SK-N-SH (cell line): Measurements from ENCODE around the gene CTNNB1. TPM values are rescaled to one million over a fixed set of nuclear protein-coding genes. Genes with fewer than 3 reads are reported as not detected.

Source experiments
- CTCF ChIA-PET: fragments of 300-600, 350-600 bp; formaldehyde crosslinking; extraction: SDS; loops from one replicate; lab custom pipeline; 2021; lab: Yijun Ruan, JAX
- POLR2A ChIA-PET: fragments of 350-600 bp; sonication (Branson Sonifier 250); formaldehyde crosslinking; extraction: SDS; loops from one replicate; lab custom pipeline; 2020; ENCODE audit warnings: antibody characterized with exemption, inconsistent platforms; lab: Yijun Ruan, JAX
- DNase-seq: peaks from one replicate; pipeline ENCODE4 v3.0.0; 2012
- H2AFZ ChIP-seq: fragments of 200-600 bp; sonication (generic); 2 replicates; pipeline ENCODE4 v1.8.1; 2016; ENCODE audit warnings: antibody characterized with exemption, mild to moderate bottlenecking, low read depth
- H3F3A ChIP-seq: fragments of 200-600 bp; sonication (generic); replicated peaks from 2 replicates; pipeline ENCODE3; 2016; ENCODE audit warnings: antibody characterized with exemption, mild to moderate bottlenecking; ENCODE audit not compliant: insufficient read depth
- H3K27ac ChIP-seq, 2 experiments: fragments of 200-500 bp in 1 of 2; fragments of 200-600 bp in 1 of 2; sonication (Bioruptor generic) in 1 of 2; sonication (generic), shearing (Covaris generic) in 1 of 2; 2 replicates each; pipeline versions ENCODE4 v1.5.1 to v1.6.1; 2014 to 2016; ENCODE audit warnings: low read depth in 2 of 2, inconsistent platforms in 1 of 2, low read length in 1 of 2, mild to moderate bottlenecking in 1 of 2, mixed read lengths in 1 of 2
- H3K27me3 ChIP-seq: fragments of 200-600 bp; sonication (generic), shearing (Covaris generic); 2 replicates; pipeline ENCODE4 v1.6.1; 2016; ENCODE audit warnings: mixed run types; ENCODE audit not compliant: insufficient read depth
- H3K36me3 ChIP-seq, 2 experiments: fragments of 200-500 bp in 1 of 2; fragments of 200-600 bp in 1 of 2; sonication (Bioruptor generic) in 1 of 2; sonication (generic) in 1 of 2; replicated peaks in 1 of 2; 2 replicates each; pipeline versions ENCODE3 to v1.5.1; 2014 to 2016; ENCODE audit warnings: low read length in 1 of 2, mild to moderate bottlenecking in 1 of 2; ENCODE audit not compliant: insufficient read depth in 2 of 2, control insufficient read depth in 1 of 2
- H3K4me1 ChIP-seq, 2 experiments: fragments of 200-500 bp in 1 of 2; fragments of 200-600 bp in 1 of 2; sonication (Bioruptor generic) in 1 of 2; sonication (generic), shearing (Covaris generic) in 1 of 2; 2 replicates each; pipeline versions ENCODE4 v1.5.1 to v1.6.1; 2014 to 2016; ENCODE audit warnings: low read depth in 1 of 2, low read length in 1 of 2, mixed run types in 1 of 2; ENCODE audit not compliant: insufficient read depth in 2 of 2, control insufficient read depth in 1 of 2
- H3K4me2 ChIP-seq: fragments of 200-600 bp; sonication (generic), shearing (Covaris generic); 2 replicates; pipeline ENCODE4 v1.6.1; 2017; ENCODE audit warnings: mixed run types
- H3K4me3 ChIP-seq, 2 experiments: fragments of 200-500 bp in 1 of 2; fragments of 200-600 bp in 1 of 2; sonication (Bioruptor generic) in 1 of 2; sonication (generic), shearing (Covaris generic) in 1 of 2; 2 replicates each; pipeline versions ENCODE4 v1.5.1 to v1.8.1; 2014 to 2016; ENCODE audit warnings: low read depth in 2 of 2, inconsistent platforms in 1 of 2, low read length in 1 of 2, mild to moderate bottlenecking in 1 of 2, mixed read lengths in 1 of 2, moderate library complexity in 1 of 2
- H3K79me2 ChIP-seq: fragments of 200-600 bp; sonication (generic); 2 replicates; pipeline ENCODE4 v1.8.1; 2017; ENCODE audit warnings: mild to moderate bottlenecking; ENCODE audit not compliant: insufficient read depth
- H3K9ac ChIP-seq: fragments of 200-600 bp; sonication (generic); 2 replicates; pipeline ENCODE4 v1.6.1; 2017; ENCODE audit warnings: mixed run types
- H3K9me2 ChIP-seq: fragments of 200-600 bp; sonication (generic); 2 replicates; pipeline ENCODE4 v1.6.1; 2017; ENCODE audit warnings: mixed run types
- H3K9me3 ChIP-seq: fragments of 200-600 bp; sonication (generic); 2 replicates; pipeline ENCODE4 v1.6.1; 2017; ENCODE audit warnings: mixed run types, mild to moderate bottlenecking, moderate library complexity
- H4K20me1 ChIP-seq: fragments of 200-600 bp; sonication (generic); 2 replicates; pipeline ENCODE4 v1.6.1; 2017; ENCODE audit warnings: mild to moderate bottlenecking, mixed run types; ENCODE audit not compliant: insufficient read depth
- CHD2 ChIP-seq: fragments of 150-350 bp; IDR thresholded peaks from 2 replicates; pipeline ENCODE4 v1.6.1; 2018; ENCODE audit warnings: low read length; ENCODE audit not compliant: partially characterized antibody
- ELF1 ChIP-seq: IDR thresholded peaks from 2 replicates; pipeline ENCODE4 v1.4.0; 2012
- EP300 ChIP-seq, 2 experiments: IDR thresholded peaks; 2 replicates each; pipeline versions ENCODE4 v1.4.0 to v1.6.1; 2012; ENCODE audit warnings: borderline replicate concordance in 1 of 2, low read depth in 1 of 2, low read length in 1 of 2
- MAX ChIP-seq: IDR thresholded peaks from 2 replicates; pipeline ENCODE4 v1.4.0; 2012; ENCODE audit warnings: low read depth
- PBX3 ChIP-seq: IDR thresholded peaks from 2 replicates; pipeline ENCODE4; 2012
- POLR2AphosphoS5 ChIP-seq: IDR thresholded peaks from 2 replicates; pipeline ENCODE4 v1.6.1; 2012; ENCODE audit warnings: low read depth, low read length
- RCOR1 ChIP-seq: fragments of 150-350 bp; IDR thresholded peaks from 2 replicates; pipeline ENCODE4 v1.6.1; 2017; ENCODE audit warnings: antibody characterized with exemption, low read length
- SIN3A ChIP-seq: IDR thresholded peaks from 2 replicates; pipeline ENCODE4 v1.6.1; 2012; ENCODE audit warnings: low read depth, mild to moderate bottlenecking, low read length, moderate library complexity, borderline replicate concordance
- TAF1 ChIP-seq: IDR thresholded peaks from 2 replicates; pipeline ENCODE4 v1.6.1; 2012; ENCODE audit warnings: low read depth, mild to moderate bottlenecking, low read length, moderate library complexity, borderline replicate concordance
- YY1 ChIP-seq: IDR thresholded peaks from 2 replicates; pipeline ENCODE4 v1.4.0; 2012; ENCODE audit warnings: low read depth, mild to moderate bottlenecking
- WGBS: methylation state at CpG from one replicate; pipeline ENCODE4 v1.1.6; 2017; ENCODE audit warnings: low lambda C conversion rate; 5-methylcytosine and 5-hydroxymethylcytosine counted together
- polyA plus RNA-seq, 3 experiments: library from polyadenylated mRNA; depleted of rRNA; stranded (reverse); fragments of >200 nt; gene quantifications; 2 replicates each; pipeline ENCODE4 v1.2.3, GENCODE V29; 2012
- TF ChIP-seq, protein P1 (sequence below): fragments of 150-350 bp; IDR thresholded peaks from 2 replicates; pipeline ENCODE4 v1.6.1; 2017; ENCODE audit warnings: antibody characterized with exemption, low read length, low read depth, borderline replicate concordance

Gene CTNNB1
- polyA plus RNA-seq, 1 of the 3 experiments (the other 2 are of a cell fraction), result 178 TPM

GRCh38 chr3:41196499-41197410 is 2.5 kb upstream of the CTNNB1 start:
- ChIA-PET CTCF (interaction anchor here (1.3 kb wide), 1 partner anchor 612 kb away, joined by 4 read pairs; no protein-coding TSS in a partner anchor), POLR2A (no interaction called here)
- Histone ChIP-seq H3K27me3 (peaks cover 4% of the 10 kb centered on the region; the same call in 1 of the 2 replicates), H3K9me2 (no peaks in the 10 kb centered on the region), H3K4me3 (no peak overlapping the region), H3K9me3 (no peaks in the 10 kb centered on the region), H3K36me3 (no peaks in the 10 kb centered on the region), H4K20me1 (peaks cover 18% of the 10 kb centered on the region), H3F3A (no peaks in the 10 kb centered on the region), H3K4me1 (peaks cover 0 to 5% of the 10 kb centered on the region in 2 experiments; a peak in 2 of 4 replicates), H3K27ac (no peak overlapping the region), H2AFZ (no peak overlapping the region), H3K79me2 (peaks cover 26% of the 10 kb centered on the region), H3K9ac (no peak overlapping the region), H3K4me2 (no peak overlapping the region)
- DNase-seq, result no peak
- 78% methylated on average over 9 of the region's 9 CpGs for WGBS
- no peak for TF ChIP-seq TAF1
- TF ChIP-seq YY1, result no peak
- no peak for TF ChIP-seq CHD2
- TF ChIP-seq, protein P1, sequence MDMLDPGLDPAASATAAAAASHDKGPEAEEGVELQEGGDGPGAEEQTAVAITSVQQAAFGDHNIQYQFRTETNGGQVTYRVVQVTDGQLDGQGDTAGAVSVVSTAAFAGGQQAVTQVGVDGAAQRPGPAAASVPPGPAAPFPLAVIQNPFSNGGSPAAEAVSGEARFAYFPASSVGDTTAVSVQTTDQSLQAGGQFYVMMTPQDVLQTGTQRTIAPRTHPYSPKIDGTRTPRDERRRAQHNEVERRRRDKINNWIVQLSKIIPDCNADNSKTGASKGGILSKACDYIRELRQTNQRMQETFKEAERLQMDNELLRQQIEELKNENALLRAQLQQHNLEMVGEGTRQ, result no peak
- TF ChIP-seq EP300 (IDR thresholded peaks at IDR 0.05; ENCODE audit: borderline replicate concordance in 1 of 2, low read depth in 1 of 2, low read length in 1 of 2), result peak in 1 of 2 experiments; percentile 25; a peak in 1 of 4 replicates

- no peaks in the 10 kb centered on the region for H3K9me3 ChIP-seq
- no peaks in the 10 kb centered on the region for H3K36me3 ChIP-seq
- no peak overlapping the region for H3K4me2 ChIP-seq
- no peaks in the 10 kb centered on the region for H3F3A ChIP-seq
- no peaks in the 10 kb centered on the region for H3K9me2 ChIP-seq
- peaks cover 31% of the 10 kb centered on the region for H4K20me1 ChIP-seq
- H3K4me3 ChIP-seq, result no peak overlapping the region
- DNase-seq, result no peak
- WGBS, result 82% methylated on average over 7 of the region's 7 CpGs
- peaks cover 4% of the 10 kb centered on the region; the same call in 1 of the 2 replicates for H3K27me3 ChIP-seq
- H3K79me2 ChIP-seq, result peaks cover 39% of the 10 kb centered on the region
- H3K27ac ChIP-seq, result no peak overlapping the region
- POLR2A ChIA-PET, result interaction anchor here (1.4 to 2.8 kb wide), 4 partner anchors 26 to 614 kb away, joined by 3 to 34 read pairs (median 4); no protein-coding TSS in a partner anchor
- no peak overlapping the region for H2AFZ ChIP-seq
- CTCF ChIA-PET, result interaction anchor here (2.0 to 6.5 kb wide), 2 partner anchors 9 to 614 kb away, joined by 4 to 61 read pairs; no protein-coding TSS in a partner anchor
- no peak overlapping the region for H3K9ac ChIP-seq
- no peak for TF ChIP-seq RCOR1
- TF ChIP-seq, protein P1, result no peak
- TF ChIP-seq POLR2AphosphoS5, result no peak
- TF ChIP-seq SIN3A, result no peak
- TF ChIP-seq ELF1, result no peak
- no peak for TF ChIP-seq MAX
- no peak for TF ChIP-seq PBX3
- TF ChIP-seq, all 33 proteins: peak for 0
- peaks cover 8 to 9% of the 10 kb centered on the region in 2 experiments; a peak in 2 of 4 replicates for H3K4me1 ChIP-seq
These were observed 1.3 kb upstream of the CTNNB1 start for GRCh38 chr3:41198046-41198445.
